MM.1S (cell line): ENCODE measurements around the gene TGFBR3L.
A peak's percentile ranks its signal among the peaks of the same experiment; 100 is the strongest.

Experiments used
- DNase-seq: peaks from one replicate; pipeline ENCODE4 v3.0.0-alpha.2; 2015
- H2AFZ ChIP-seq: fragments of 300-600 bp; sonication (generic); 2 replicates; pipeline ENCODE4 v1.6.0; 2016; ENCODE audit warnings: antibody characterized with exemption, low read length
- H3F3A ChIP-seq: fragments of 300-600 bp; sonication (generic); 2 replicates; pipeline ENCODE4 v1.6.1; 2016; ENCODE audit warnings: mild to moderate bottlenecking, antibody characterized with exemption, low read length, moderate library complexity, mixed read lengths; ENCODE audit not compliant: insufficient read depth
- H3K27ac ChIP-seq: fragments of 300-600 bp; sonication (generic); 2 replicates; pipeline ENCODE4 v1.5.1; 2016; ENCODE audit warnings: mild to moderate bottlenecking, low read length
- H3K27me3 ChIP-seq: fragments of 300-600 bp; sonication (generic); replicated peaks from 2 replicates; pipeline ENCODE4 v1.6.0; 2016; ENCODE audit warnings: low read length; ENCODE audit not compliant: insufficient read depth
- H3K36me3 ChIP-seq: fragments of 300-600 bp; sonication (generic); replicated peaks from 2 replicates; pipeline ENCODE4 v1.6.1; 2016; ENCODE audit warnings: mild to moderate bottlenecking, low read length, mixed read lengths; ENCODE audit not compliant: insufficient read depth
- H3K4me1 ChIP-seq: fragments of 300-600 bp; sonication (generic); 2 replicates; pipeline ENCODE4 v1.6.1; 2016; ENCODE audit warnings: low read length, mixed read lengths
- H3K4me2 ChIP-seq: fragments of 300-600 bp; sonication (generic); 2 replicates; pipeline ENCODE4 v1.6.0; 2016; ENCODE audit warnings: low read depth, low read length
- H3K4me3 ChIP-seq: fragments of 300-600 bp; sonication (generic); 2 replicates; pipeline ENCODE4 v1.5.1; 2016; ENCODE audit warnings: low read length, mixed read lengths
- H3K79me2 ChIP-seq: fragments of 300-600 bp; sonication (generic); 2 replicates; pipeline ENCODE4 v1.6.1; 2016; ENCODE audit warnings: mixed run types, low read length, mixed read lengths
- H3K9ac ChIP-seq: fragments of 300-600 bp; sonication (generic); 2 replicates; pipeline ENCODE4 v1.6.1; 2016; ENCODE audit warnings: low read length, mixed read lengths
- H3K9me2 ChIP-seq: fragments of 300-600 bp; sonication (generic); replicated peaks from 2 replicates; pipeline ENCODE4 v1.6.1; 2016; ENCODE audit warnings: mild to moderate bottlenecking, low read length, mixed read lengths; ENCODE audit not compliant: insufficient read depth
- H3K9me3 ChIP-seq: fragments of 300-600 bp; sonication (generic); replicated peaks from 2 replicates; pipeline ENCODE4 v1.6.1; 2016; ENCODE audit warnings: mild to moderate bottlenecking, low read length, mixed read lengths; ENCODE audit not compliant: insufficient read depth
- H4K20me1 ChIP-seq: fragments of 300-600 bp; sonication (generic); 2 replicates; pipeline ENCODE4 v1.6.1; 2016; ENCODE audit warnings: mild to moderate bottlenecking, low read length, moderate library complexity, mixed read lengths; ENCODE audit not compliant: insufficient read depth
- EZH2 ChIP-seq: fragments of 300-600 bp; sonication (generic); optimal IDR thresholded peaks from 2 replicates; pipeline ENCODE3; 2017; ENCODE audit warnings: low read depth, mild to moderate bottlenecking, antibody characterized with exemption, low read length, mixed read lengths
- EZH2phosphoT487 ChIP-seq: fragments of 300-600 bp; sonication (generic); IDR thresholded peaks from 2 replicates; pipeline ENCODE4 v1.6.1; 2018; ENCODE audit warnings: antibody characterized with exemption, low read length
- TF ChIP-seq, protein P1 (sequence below): fragments of 300-600 bp; sonication (generic); IDR thresholded peaks from 2 replicates; pipeline ENCODE4 v1.5.1; 2016; ENCODE audit warnings: antibody characterized with exemption, low read length, mixed read lengths

TGFBR3L gene

DNA sequence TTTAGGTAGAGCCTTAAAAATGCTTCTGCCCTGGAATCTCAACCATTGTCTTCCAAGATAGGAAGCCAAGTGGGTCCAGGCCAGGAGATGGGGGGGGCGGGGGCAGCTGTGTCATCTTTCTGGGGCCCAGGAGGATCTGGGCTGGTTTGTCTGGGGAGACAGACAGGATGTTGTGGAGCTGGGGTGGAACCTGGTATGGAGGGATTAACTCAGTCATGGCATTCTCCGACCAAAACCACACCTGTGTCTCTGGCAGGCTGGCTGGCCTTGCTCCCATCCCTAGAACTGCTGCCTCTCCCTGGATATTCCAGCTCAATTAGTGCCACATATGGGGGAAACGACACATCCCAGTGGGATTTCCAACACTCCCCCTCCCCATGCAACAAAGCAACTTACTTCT is 13.7 kb upstream of the TGFBR3L start:
- Histone ChIP-seq H4K20me1 (peaks cover 15% of the 10 kb centered on the region; the same call in 1 of the 2 replicates), H3K79me2 (peaks cover 25% of the 10 kb centered on the region), H2AFZ (no peak overlapping the region), H3K4me3 (no peak overlapping the region), H3F3A (no peaks in the 10 kb centered on the region), H3K9me3 (no peaks in the 10 kb centered on the region), H3K27me3 (peaks cover 31% of the 10 kb centered on the region), H3K4me2 (no peak overlapping the region), H3K27ac (no peak overlapping the region), H3K9me2 (no peaks in the 10 kb centered on the region), H3K4me1 (peaks cover 14% of the 10 kb centered on the region; the same call in 1 of the 2 replicates), H3K9ac (no peak overlapping the region), H3K36me3 (no peaks in the 10 kb centered on the region)
- TF ChIP-seq EZH2phosphoT487: no peak
- no peak for TF ChIP-seq EZH2
- TF ChIP-seq, protein P1, sequence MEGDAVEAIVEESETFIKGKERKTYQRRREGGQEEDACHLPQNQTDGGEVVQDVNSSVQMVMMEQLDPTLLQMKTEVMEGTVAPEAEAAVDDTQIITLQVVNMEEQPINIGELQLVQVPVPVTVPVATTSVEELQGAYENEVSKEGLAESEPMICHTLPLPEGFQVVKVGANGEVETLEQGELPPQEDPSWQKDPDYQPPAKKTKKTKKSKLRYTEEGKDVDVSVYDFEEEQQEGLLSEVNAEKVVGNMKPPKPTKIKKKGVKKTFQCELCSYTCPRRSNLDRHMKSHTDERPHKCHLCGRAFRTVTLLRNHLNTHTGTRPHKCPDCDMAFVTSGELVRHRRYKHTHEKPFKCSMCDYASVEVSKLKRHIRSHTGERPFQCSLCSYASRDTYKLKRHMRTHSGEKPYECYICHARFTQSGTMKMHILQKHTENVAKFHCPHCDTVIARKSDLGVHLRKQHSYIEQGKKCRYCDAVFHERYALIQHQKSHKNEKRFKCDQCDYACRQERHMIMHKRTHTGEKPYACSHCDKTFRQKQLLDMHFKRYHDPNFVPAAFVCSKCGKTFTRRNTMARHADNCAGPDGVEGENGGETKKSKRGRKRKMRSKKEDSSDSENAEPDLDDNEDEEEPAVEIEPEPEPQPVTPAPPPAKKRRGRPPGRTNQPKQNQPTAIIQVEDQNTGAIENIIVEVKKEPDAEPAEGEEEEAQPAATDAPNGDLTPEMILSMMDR: no peak
- no peak for DNase-seq

DNA sequence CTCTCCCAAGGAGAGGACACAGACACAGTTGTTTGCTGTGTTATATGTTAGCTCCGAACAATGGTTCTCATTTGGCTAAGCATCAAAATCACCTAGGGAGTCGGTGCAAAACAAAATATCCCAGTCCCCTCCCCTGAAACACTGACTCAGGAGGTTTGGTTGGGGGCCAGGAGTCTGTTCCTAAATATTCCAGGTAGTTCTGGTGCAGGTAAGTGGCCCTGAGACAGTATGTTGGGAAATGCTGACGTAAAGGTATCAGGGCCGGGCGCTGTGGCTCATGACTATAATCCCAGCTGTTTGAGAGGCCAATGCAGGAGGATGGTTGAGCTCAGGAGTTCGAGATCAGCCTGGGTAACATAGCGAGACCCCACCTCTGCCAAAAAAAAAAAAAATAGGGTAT is 13.3 kb upstream of the TGFBR3L start:
- no peaks in the 10 kb centered on the region for H3K9me2 ChIP-seq
- peaks cover 14% of the 10 kb centered on the region; the same call in 1 of the 2 replicates for H3K4me1 ChIP-seq
- no peaks in the 10 kb centered on the region for H3K36me3 ChIP-seq
- no peak overlapping the region for H3K9ac ChIP-seq
- peaks cover 29% of the 10 kb centered on the region for H3K79me2 ChIP-seq
- H4K20me1 ChIP-seq: peaks cover 15% of the 10 kb centered on the region; the same call in 1 of the 2 replicates
- no peak overlapping the region for H3K4me2 ChIP-seq
- peaks cover 31% of the 10 kb centered on the region for H3K27me3 ChIP-seq
- no peak overlapping the region for H3K27ac ChIP-seq
- DNase-seq: no peak
- H3K9me3 ChIP-seq: no peaks in the 10 kb centered on the region
- no peak overlapping the region for H3K4me3 ChIP-seq
- H3F3A ChIP-seq: no peaks in the 10 kb centered on the region
- H2AFZ ChIP-seq: no peak overlapping the region
- TF ChIP-seq EZH2 (no peak), EZH2phosphoT487 (no peak)
- TF ChIP-seq, protein P1: no peak

GRCh38 chr19:7902796-7903243 is 11.8 kb upstream of the TGFBR3L start:
- Histone ChIP-seq H3F3A (no peaks in the 10 kb centered on the region), H3K4me1 (peaks cover 14% of the 10 kb centered on the region; the same call in 1 of the 2 replicates), H3K4me2 (peak overlapping the region; percentile 98), H3K27ac (no peak overlapping the region; the same call in 1 of the 2 replicates), H4K20me1 (peaks cover 19% of the 10 kb centered on the region; the same call in 1 of the 2 replicates), H3K36me3 (no peaks in the 10 kb centered on the region), H2AFZ (peak overlapping the region; percentile 86), H3K9ac (peak overlapping the region; percentile 65), H3K9me3 (no peaks in the 10 kb centered on the region), H3K4me3 (peak overlapping the region; percentile 69), H3K27me3 (peaks cover 18% of the 10 kb centered on the region), H3K9me2 (no peaks in the 10 kb centered on the region), H3K79me2 (peaks cover 43% of the 10 kb centered on the region)
- TF ChIP-seq EZH2 (no peak), EZH2phosphoT487 (no peak)
- TF ChIP-seq, protein P1: no peak
- peak; percentile 8 for DNase-seq
